Suprapubic skin (tissue), 4 donors: ENCODE results near the gene STN1.

Experiments used
- CTCF ChIP-seq, 2 donors: fragments of 200-600 bp in 1 of 2; fragments of 450-650 bp in 1 of 2; sonication (generic) in 1 of 2; IDR thresholded peaks; one replicate each; pipeline ENCODE4 v1.5.1; 2016 to 2019; ENCODE audit warnings: antibody characterized with exemption in 2 of 2, mild to moderate bottlenecking in 1 of 2, moderate library complexity in 1 of 2
- EP300 ChIP-seq: sonication (generic); formaldehyde crosslinking; IDR thresholded peaks from one replicate; pipeline ENCODE4 v1.6.1; 2017; ENCODE audit warnings: antibody characterized with exemption
- POLR2A ChIP-seq, 2 donors: fragments of 450-650 bp; IDR thresholded peaks; one replicate each; pipeline ENCODE4 v1.6.1; 2017; ENCODE audit warnings: antibody characterized with exemption in 2 of 2, mild to moderate bottlenecking in 2 of 2, moderate library complexity in 2 of 2
- POLR2AphosphoS5 ChIP-seq, 3 donors: sonication (generic); formaldehyde crosslinking; IDR thresholded peaks; one replicate each; pipeline ENCODE4 v1.6.1; 2017; ENCODE audit warnings: antibody characterized with exemption in 3 of 3

- no peak for TF ChIP-seq CTCF (IDR thresholded peaks at IDR 0.05)
- no peak for TF ChIP-seq POLR2AphosphoS5 (IDR thresholded peaks at IDR 0.05)
- TF ChIP-seq POLR2A (IDR thresholded peaks at IDR 0.05) = no peak
- no peak for TF ChIP-seq EP300
These were observed 21.8 kb downstream of the STN1 start for GRCh38 chr10:103896225-103896624.
